ENCODE data around the gene PPM1N.
A peak's percentile ranks its signal among the peaks of the same experiment; 100 is the strongest.

DNA sequence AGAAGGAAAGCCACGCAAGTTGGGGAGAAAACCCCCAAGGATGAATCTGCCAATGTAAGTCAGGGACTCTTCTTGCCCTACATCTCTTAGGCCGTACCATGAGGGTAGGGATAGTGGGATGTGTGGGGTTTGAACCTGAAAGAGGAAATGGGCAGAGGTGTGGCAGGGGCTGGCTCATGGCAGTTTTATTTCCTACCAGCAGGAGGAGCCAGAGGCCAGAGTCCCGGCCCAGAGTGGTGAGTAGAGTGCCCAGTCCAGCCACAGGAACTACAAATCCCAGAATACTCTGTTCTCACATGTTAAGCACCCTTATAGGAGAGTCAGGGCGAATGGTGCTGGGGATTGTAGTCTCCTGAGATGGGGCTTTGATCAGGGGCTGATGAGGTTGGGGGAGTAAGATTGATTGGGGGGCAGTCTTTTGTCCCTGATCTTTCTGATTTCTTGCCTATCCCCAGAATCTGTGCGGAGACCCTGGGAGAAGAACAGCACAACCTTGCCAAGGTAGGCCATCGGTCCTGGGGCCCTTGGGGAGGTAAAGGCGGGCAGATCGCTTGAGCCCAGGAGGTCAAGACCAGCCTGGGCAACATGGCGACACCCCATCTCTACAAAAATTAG is 25.5 kb downstream of the PPM1N start:
- TF ChIP-seq, protein P1, sequence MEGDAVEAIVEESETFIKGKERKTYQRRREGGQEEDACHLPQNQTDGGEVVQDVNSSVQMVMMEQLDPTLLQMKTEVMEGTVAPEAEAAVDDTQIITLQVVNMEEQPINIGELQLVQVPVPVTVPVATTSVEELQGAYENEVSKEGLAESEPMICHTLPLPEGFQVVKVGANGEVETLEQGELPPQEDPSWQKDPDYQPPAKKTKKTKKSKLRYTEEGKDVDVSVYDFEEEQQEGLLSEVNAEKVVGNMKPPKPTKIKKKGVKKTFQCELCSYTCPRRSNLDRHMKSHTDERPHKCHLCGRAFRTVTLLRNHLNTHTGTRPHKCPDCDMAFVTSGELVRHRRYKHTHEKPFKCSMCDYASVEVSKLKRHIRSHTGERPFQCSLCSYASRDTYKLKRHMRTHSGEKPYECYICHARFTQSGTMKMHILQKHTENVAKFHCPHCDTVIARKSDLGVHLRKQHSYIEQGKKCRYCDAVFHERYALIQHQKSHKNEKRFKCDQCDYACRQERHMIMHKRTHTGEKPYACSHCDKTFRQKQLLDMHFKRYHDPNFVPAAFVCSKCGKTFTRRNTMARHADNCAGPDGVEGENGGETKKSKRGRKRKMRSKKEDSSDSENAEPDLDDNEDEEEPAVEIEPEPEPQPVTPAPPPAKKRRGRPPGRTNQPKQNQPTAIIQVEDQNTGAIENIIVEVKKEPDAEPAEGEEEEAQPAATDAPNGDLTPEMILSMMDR (IDR thresholded peaks at IDR 0.05; ENCODE audit: insufficient read depth, low read length) = peak; percentile 93
- TF ChIP-seq GABPA (IDR thresholded peaks at IDR 0.05; ENCODE audit: low read depth) (no peak), SPI1 (IDR thresholded peaks at IDR 0.05; ENCODE audit: borderline replicate concordance, low read depth) (peak; percentile 95), POLR2AphosphoS5 (IDR thresholded peaks at IDR 0.05; ENCODE audit: low read depth) (no peak)
- TF ChIP-seq, protein P2, sequence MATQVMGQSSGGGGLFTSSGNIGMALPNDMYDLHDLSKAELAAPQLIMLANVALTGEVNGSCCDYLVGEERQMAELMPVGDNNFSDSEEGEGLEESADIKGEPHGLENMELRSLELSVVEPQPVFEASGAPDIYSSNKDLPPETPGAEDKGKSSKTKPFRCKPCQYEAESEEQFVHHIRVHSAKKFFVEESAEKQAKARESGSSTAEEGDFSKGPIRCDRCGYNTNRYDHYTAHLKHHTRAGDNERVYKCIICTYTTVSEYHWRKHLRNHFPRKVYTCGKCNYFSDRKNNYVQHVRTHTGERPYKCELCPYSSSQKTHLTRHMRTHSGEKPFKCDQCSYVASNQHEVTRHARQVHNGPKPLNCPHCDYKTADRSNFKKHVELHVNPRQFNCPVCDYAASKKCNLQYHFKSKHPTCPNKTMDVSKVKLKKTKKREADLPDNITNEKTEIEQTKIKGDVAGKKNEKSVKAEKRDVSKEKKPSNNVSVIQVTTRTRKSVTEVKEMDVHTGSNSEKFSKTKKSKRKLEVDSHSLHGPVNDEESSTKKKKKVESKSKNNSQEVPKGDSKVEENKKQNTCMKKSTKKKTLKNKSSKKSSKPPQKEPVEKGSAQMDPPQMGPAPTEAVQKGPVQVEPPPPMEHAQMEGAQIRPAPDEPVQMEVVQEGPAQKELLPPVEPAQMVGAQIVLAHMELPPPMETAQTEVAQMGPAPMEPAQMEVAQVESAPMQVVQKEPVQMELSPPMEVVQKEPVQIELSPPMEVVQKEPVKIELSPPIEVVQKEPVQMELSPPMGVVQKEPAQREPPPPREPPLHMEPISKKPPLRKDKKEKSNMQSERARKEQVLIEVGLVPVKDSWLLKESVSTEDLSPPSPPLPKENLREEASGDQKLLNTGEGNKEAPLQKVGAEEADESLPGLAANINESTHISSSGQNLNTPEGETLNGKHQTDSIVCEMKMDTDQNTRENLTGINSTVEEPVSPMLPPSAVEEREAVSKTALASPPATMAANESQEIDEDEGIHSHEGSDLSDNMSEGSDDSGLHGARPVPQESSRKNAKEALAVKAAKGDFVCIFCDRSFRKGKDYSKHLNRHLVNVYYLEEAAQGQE (IDR thresholded peaks at IDR 0.05; ENCODE audit: insufficient replicate concordance, low read depth) = no peak
